Measurements from ENCODE around the gene USO1. TPM values are rescaled to one million over a fixed set of nuclear protein-coding genes. Genes with fewer than 3 reads are reported as not detected.
A peak's percentile ranks its signal among the peaks of the same experiment; 100 is the strongest.

USO1 gene
- total and polyA plus RNA-seq, 9 of the 15 experiments (the other 6 are each of a cell fraction or from before 2014, with no cell fraction given) = 19.3 to 97.8 (median 48.5) TPM

DNA sequence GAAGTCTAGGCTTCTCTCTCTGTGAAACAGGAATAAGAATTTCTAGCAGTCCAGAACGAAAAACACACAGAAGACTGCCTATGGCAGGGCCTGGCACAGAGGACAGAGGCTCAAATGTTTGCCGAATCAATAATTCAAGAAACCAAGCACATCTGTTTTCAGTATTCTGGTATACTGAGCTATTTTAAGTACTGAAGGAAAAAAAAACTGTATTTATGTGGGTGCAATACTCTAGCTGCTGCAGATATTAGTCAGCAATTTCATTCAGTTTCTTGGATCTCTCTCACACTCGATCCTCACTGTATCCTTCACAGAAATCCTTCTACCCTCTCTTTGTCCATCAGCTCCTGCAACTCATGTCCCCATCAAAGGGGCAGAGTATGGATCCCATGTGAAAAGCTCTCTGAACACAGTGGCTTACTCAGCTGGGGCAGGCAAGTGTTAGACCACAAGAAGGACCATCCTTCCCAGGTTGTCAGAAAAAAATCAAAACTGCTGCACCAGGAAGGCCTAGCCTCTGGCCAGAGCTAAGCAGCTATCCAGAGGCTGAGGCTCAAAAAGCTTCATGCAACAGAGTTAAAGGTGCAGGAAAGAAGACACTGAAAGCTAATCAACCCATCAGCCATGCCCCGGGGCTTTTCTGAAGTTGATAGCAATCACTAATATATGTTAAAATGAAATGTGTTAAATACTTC lies 9.1 kb upstream of the USO1 start (continued):
- TF ChIP-seq, protein P1, sequence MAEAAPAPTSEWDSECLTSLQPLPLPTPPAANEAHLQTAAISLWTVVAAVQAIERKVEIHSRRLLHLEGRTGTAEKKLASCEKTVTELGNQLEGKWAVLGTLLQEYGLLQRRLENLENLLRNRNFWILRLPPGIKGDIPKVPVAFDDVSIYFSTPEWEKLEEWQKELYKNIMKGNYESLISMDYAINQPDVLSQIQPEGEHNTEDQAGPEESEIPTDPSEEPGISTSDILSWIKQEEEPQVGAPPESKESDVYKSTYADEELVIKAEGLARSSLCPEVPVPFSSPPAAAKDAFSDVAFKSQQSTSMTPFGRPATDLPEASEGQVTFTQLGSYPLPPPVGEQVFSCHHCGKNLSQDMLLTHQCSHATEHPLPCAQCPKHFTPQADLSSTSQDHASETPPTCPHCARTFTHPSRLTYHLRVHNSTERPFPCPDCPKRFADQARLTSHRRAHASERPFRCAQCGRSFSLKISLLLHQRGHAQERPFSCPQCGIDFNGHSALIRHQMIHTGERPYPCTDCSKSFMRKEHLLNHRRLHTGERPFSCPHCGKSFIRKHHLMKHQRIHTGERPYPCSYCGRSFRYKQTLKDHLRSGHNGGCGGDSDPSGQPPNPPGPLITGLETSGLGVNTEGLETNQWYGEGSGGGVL (CRISPR knock-in tag; IDR thresholded peaks at IDR 0.05) = no peak
- TF ChIP-seq ZNF717 (CRISPR knock-in tag; IDR thresholded peaks at IDR 0.05) = no peak
- TF ChIP-seq SPI1 (IDR thresholded peaks at IDR 0.05; ENCODE audit: borderline replicate concordance, low read depth, low read length) = no peak
- TF ChIP-seq, protein P2, sequence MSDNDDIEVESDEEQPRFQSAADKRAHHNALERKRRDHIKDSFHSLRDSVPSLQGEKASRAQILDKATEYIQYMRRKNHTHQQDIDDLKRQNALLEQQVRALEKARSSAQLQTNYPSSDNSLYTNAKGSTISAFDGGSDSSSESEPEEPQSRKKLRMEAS (CRISPR knock-in tag; IDR thresholded peaks at IDR 0.05) = no peak
- TF ChIP-seq CTBP1 (IDR thresholded peaks at IDR 0.05; ENCODE audit: borderline replicate concordance) = no peak
- no peak for TF ChIP-seq SETDB1 (IDR thresholded peaks at IDR 0.05; ENCODE audit: low read length)
- TF ChIP-seq RAD21 (CRISPR knock-in tag; conservative IDR thresholded peaks at IDR 0.05 in 1 of 2, IDR thresholded peaks at IDR 0.05 in 1 of 2) = no peak
- TF ChIP-seq ZNF316 (IDR thresholded peaks at IDR 0.05) = peak; percentile 68
- TF ChIP-seq TAF15 (IDR thresholded peaks at IDR 0.05; ENCODE audit: low read depth, low read length) = no peak
- no peak for TF ChIP-seq GTF2F1 (IDR thresholded peaks at IDR 0.05; ENCODE audit: low read depth, low read length)
- TF ChIP-seq CEBPZ (IDR thresholded peaks at IDR 0.05; ENCODE audit: borderline replicate concordance, low read depth, low read length) = no peak
